ENCODE measurements around the gene KRTCAP2. TPM values are rescaled to one million over a fixed set of nuclear protein-coding genes. Genes with fewer than 3 reads are reported as not detected.
"Not testable (repeated sequence)": the region's sequence is repeated elsewhere in the genome, so short reads cannot be mapped to it uniquely, and the experiment has no call there.

Gene KRTCAP2
- total RNA-seq, 4 donors from 2014 or later: 80.8 to 144 (median 92.3) TPM

- Histone ChIP-seq H3K27ac (no peak overlapping the region), H3K36me3 (peaks cover 0 to 27% of the 10 kb centered on the region in 2 donors), H3K4me1 (peaks cover 0 to 61% (median 28%) of the 10 kb centered on the region in 3 donors), H3K9me3 (no peaks in the 10 kb centered on the region), H3K27me3 (peaks cover 12% of the 10 kb centered on the region), H3K4me3 (no peak overlapping the region)
- no peak for ATAC-seq
- 59 to 79% methylated on average over 2 to 5 of the region's 5 CpGs for WGBS, 2 donors (ENCODE audit: low coverage in 1 of 2)
- TF ChIP-seq EP300 (IDR thresholded peaks at IDR 0.05) (no peak), POLR2A (IDR thresholded peaks at IDR 0.05) (no peak), POLR2AphosphoS5 (IDR thresholded peaks at IDR 0.05) (no peak), CTCF (IDR thresholded peaks at IDR 0.05) (no peak)
These were observed 3.6 kb downstream of the KRTCAP2 start for GRCh38 chr1:155169541-155169940.

- H3K36me3 ChIP-seq: peaks cover 0 to 27% of the 10 kb centered on the region in 2 donors
- TF ChIP-seq CTCF (IDR thresholded peaks at IDR 0.05): no peak
- TF ChIP-seq POLR2A (IDR thresholded peaks at IDR 0.05): no peak
- TF ChIP-seq EP300 (IDR thresholded peaks at IDR 0.05): no peak
- TF ChIP-seq POLR2AphosphoS5 (IDR thresholded peaks at IDR 0.05): no peak
- H3K4me3 ChIP-seq: no peak overlapping the region
- peaks cover 3% of the 10 kb centered on the region for H3K27me3 ChIP-seq
- no peak for ATAC-seq
- H3K9me3 ChIP-seq: no peaks in the 10 kb centered on the region
- no peak overlapping the region for H3K27ac ChIP-seq
- peaks cover 0 to 52% (median 22%) of the 10 kb centered on the region in 3 donors for H3K4me1 ChIP-seq
- 65 to 73% methylated on average over 8 to 10 of the region's 10 CpGs for WGBS, 2 donors (ENCODE audit: low coverage in 1 of 2)
These were observed 4.5 kb downstream of the KRTCAP2 start for GRCh38 chr1:155168456-155169210.

GRCh38 chr1:155168105-155168445 is 5.0 kb downstream of the KRTCAP2 start:
- not testable (repeated sequence) for H3K27me3 ChIP-seq, H3K9me3 ChIP-seq, H3K4me3 ChIP-seq, ATAC-seq
- H3K36me3 ChIP-seq: peaks cover 0 to 27% of the 10 kb centered on the region in 2 donors
- peaks cover 0 to 47% (median 18%) of the 10 kb centered on the region in 3 donors for H3K4me1 ChIP-seq
- WGBS, 2 donors (ENCODE audit: low coverage in 1 of 2): 20 to 30% methylated on average over 1 to 2 of the region's 4 CpGs
- peak overlapping the region in 1 of 4 donors; percentile 63 for H3K27ac ChIP-seq

- peak overlapping the region in 3 of 4 donors; percentile 51 to 68 (median 63) for H3K27ac ChIP-seq
- WGBS, 2 donors (ENCODE audit: low coverage in 1 of 2): 0 to 22% methylated on average over 3 to 9 of the region's 28 CpGs
These were observed 5.7 kb downstream of the KRTCAP2 start for GRCh38 chr1:155167166-155168104.

More at GRCh38 chr1:155167166-155168104, 5.7 kb downstream of the KRTCAP2 start:
- Histone ChIP-seq H3K36me3 (peaks cover 0 to 27% of the 10 kb centered on the region in 2 donors), H3K4me3 (peak overlapping the region in 1 of 2 donors; percentile 20), H3K9me3 (no peaks in the 10 kb centered on the region), H3K4me1 (peaks cover 0 to 45% (median 18%) of the 10 kb centered on the region in 3 donors), H3K27me3 (no peaks in the 10 kb centered on the region)
- peak; percentile 85 for ATAC-seq
- TF ChIP-seq POLR2AphosphoS5 (IDR thresholded peaks at IDR 0.05) (peak; percentile 25), EP300 (IDR thresholded peaks at IDR 0.05) (no peak), CTCF (IDR thresholded peaks at IDR 0.05) (peak; percentile 85 to 94 (median 90))
